Breast epithelium (tissue), 3 donors: ENCODE results near the gene BORCS6.

Experiments used
- POLR2A ChIP-seq: fragments of 450-650 bp; IDR thresholded peaks from one replicate; pipeline ENCODE4 v1.6.1; 2016; ENCODE audit warnings: antibody characterized with exemption, mild to moderate bottlenecking, moderate library complexity
- TF ChIP-seq, protein P1 (sequence below), 3 donors: fragments of 450-650 bp; IDR thresholded peaks; one replicate each; pipeline ENCODE4 v1.5.1; 2016 to 2017; ENCODE audit warnings: antibody characterized with exemption in 3 of 3, mild to moderate bottlenecking in 3 of 3, moderate library complexity in 3 of 3

DNA sequence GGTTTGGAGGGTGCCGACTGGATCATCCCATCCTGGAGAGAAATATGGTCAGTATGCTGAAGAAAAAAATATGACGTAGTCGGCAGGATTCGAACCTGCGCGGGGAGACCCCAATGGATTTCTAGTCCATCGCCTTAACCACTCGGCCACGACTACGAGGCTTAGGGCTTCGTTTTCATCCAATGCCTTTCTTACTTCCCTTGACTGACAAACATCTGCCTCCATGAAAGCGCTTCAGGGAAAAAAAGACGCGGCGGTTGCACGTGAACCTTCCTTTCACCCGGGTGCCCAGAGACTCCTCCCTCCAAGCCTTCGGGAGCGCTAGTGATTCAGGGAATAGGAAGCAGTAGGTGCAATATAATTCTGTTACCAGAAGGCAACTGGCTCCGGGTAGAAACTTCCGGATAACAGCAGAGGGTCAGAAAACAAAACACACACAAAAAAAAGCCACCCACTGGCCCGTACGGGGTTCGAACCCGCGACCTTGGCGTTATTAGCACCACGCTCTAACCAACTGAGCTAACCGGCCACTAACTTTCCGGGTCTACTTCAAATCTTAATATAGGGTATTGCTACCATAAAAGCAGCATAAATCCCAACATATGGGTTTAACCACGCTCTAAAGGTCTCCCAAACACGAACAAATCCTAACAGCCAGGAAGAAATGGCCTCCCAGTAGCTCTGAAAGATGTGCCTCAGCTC, 36.7 kb upstream of the BORCS6 start:
- TF ChIP-seq, protein P1, sequence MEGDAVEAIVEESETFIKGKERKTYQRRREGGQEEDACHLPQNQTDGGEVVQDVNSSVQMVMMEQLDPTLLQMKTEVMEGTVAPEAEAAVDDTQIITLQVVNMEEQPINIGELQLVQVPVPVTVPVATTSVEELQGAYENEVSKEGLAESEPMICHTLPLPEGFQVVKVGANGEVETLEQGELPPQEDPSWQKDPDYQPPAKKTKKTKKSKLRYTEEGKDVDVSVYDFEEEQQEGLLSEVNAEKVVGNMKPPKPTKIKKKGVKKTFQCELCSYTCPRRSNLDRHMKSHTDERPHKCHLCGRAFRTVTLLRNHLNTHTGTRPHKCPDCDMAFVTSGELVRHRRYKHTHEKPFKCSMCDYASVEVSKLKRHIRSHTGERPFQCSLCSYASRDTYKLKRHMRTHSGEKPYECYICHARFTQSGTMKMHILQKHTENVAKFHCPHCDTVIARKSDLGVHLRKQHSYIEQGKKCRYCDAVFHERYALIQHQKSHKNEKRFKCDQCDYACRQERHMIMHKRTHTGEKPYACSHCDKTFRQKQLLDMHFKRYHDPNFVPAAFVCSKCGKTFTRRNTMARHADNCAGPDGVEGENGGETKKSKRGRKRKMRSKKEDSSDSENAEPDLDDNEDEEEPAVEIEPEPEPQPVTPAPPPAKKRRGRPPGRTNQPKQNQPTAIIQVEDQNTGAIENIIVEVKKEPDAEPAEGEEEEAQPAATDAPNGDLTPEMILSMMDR (IDR thresholded peaks at IDR 0.05): no peak
- no peak for TF ChIP-seq POLR2A
